ENCODE data around the gene TSHZ2. TPM values are rescaled to one million over a fixed set of nuclear protein-coding genes. Genes with fewer than 3 reads are reported as not detected.
"Not testable (repeated sequence)": the region's sequence is repeated elsewhere in the genome, so short reads cannot be mapped to it uniquely, and the experiment has no call there.

The TSHZ2 gene
- total RNA-seq, 1 experiment from 2014 or later: 2.3 TPM

GRCh38 chr20:53365539-53366075 lies 393.4 kb downstream of the TSHZ2 start:
- CTCF ChIA-PET: interaction anchor here (1.3 kb wide), 1 partner anchor 11 kb away, joined by 3 read pairs; no protein-coding TSS in a partner anchor
- Mint-ChIP-seq H3K27me3 (ENCODE audit: insufficient read depth, unreplicated experiment) (no peaks in the 10 kb centered on the region), H3K27ac (ENCODE audit: low read depth, unreplicated experiment) (no peak overlapping the region), H3K36me3 (ENCODE audit: insufficient read depth, unreplicated experiment) (no peaks in the 10 kb centered on the region), H3K4me1 (ENCODE audit: insufficient read depth, unreplicated experiment) (no peaks in the 10 kb centered on the region), H3K4me3 (ENCODE audit: unreplicated experiment) (no peak overlapping the region), H3K9me3 (ENCODE audit: unreplicated experiment) (no peaks in the 10 kb centered on the region)
- DNase-seq (ENCODE audit: unreplicated experiment): no peak
- intact Hi-C loops (cut with micrococcal nuclease): no loop called here
- POLR2A ChIA-PET: no interaction called here
- no TSS peak for BruUV-seq (replicated peaks)
- no peak for TF ChIP-seq CTCF (IDR thresholded peaks at IDR 0.05; ENCODE audit: unreplicated experiment)

GRCh38 chr20:53366928-53367327 lies 394.8 kb downstream of the TSHZ2 start:
- H3K27me3 Mint-ChIP-seq (ENCODE audit: insufficient read depth, unreplicated experiment); POLR2A ChIA-PET; BruUV-seq (replicated peaks); H3K4me1 Mint-ChIP-seq (ENCODE audit: insufficient read depth, unreplicated experiment); CTCF ChIA-PET; H3K27ac Mint-ChIP-seq (ENCODE audit: low read depth, unreplicated experiment); intact Hi-C loops (cut with micrococcal nuclease); H3K4me3 Mint-ChIP-seq (ENCODE audit: unreplicated experiment); H3K9me3 Mint-ChIP-seq (ENCODE audit: unreplicated experiment); H3K36me3 Mint-ChIP-seq (ENCODE audit: insufficient read depth, unreplicated experiment); DNase-seq (ENCODE audit: unreplicated experiment): not testable (repeated sequence)

- no peak for DNase-seq (ENCODE audit: unreplicated experiment)
- TF ChIP-seq CTCF (IDR thresholded peaks at IDR 0.05; ENCODE audit: unreplicated experiment): no peak
- H3K27me3 Mint-ChIP-seq (ENCODE audit: insufficient read depth, unreplicated experiment): no peaks in the 10 kb centered on the region
- ChIA-PET POLR2A (no interaction called here), CTCF (no interaction called here)
- H3K4me1 Mint-ChIP-seq (ENCODE audit: insufficient read depth, unreplicated experiment): no peaks in the 10 kb centered on the region
- no peaks in the 10 kb centered on the region for H3K36me3 Mint-ChIP-seq (ENCODE audit: insufficient read depth, unreplicated experiment)
- H3K27ac Mint-ChIP-seq (ENCODE audit: low read depth, unreplicated experiment): no peak overlapping the region
- H3K9me3 Mint-ChIP-seq (ENCODE audit: unreplicated experiment): no peaks in the 10 kb centered on the region
- intact Hi-C loops (cut with micrococcal nuclease): no loop called here
- BruUV-seq (replicated peaks): no TSS peak
- H3K4me3 Mint-ChIP-seq (ENCODE audit: unreplicated experiment): no peak overlapping the region
Observed at GRCh38 chr20:53369871-53370270, 397.7 kb downstream of the TSHZ2 start.

- no TSS peak for BruUV-seq (replicated peaks)
- TF ChIP-seq CTCF (IDR thresholded peaks at IDR 0.05; ENCODE audit: unreplicated experiment): no peak
- intact Hi-C loops (cut with micrococcal nuclease): no loop called here
- no peaks in the 10 kb centered on the region for H3K36me3 Mint-ChIP-seq (ENCODE audit: insufficient read depth, unreplicated experiment)
- H3K27me3 Mint-ChIP-seq (ENCODE audit: insufficient read depth, unreplicated experiment): no peaks in the 10 kb centered on the region
- H3K4me1 Mint-ChIP-seq (ENCODE audit: insufficient read depth, unreplicated experiment): no peaks in the 10 kb centered on the region
- DNase-seq (ENCODE audit: unreplicated experiment): no peak
- H3K4me3 Mint-ChIP-seq (ENCODE audit: unreplicated experiment): no peak overlapping the region
- ChIA-PET POLR2A (no interaction called here), CTCF (no interaction called here)
- no peaks in the 10 kb centered on the region for H3K9me3 Mint-ChIP-seq (ENCODE audit: unreplicated experiment)
- H3K27ac Mint-ChIP-seq (ENCODE audit: low read depth, unreplicated experiment): no peak overlapping the region
Observed at GRCh38 chr20:53370345-53370961, 398.3 kb downstream of the TSHZ2 start.

- intact Hi-C loops (cut with micrococcal nuclease): no loop called here
- POLR2A ChIA-PET: no interaction called here
- no peaks in the 10 kb centered on the region for H3K36me3 Mint-ChIP-seq (ENCODE audit: insufficient read depth, unreplicated experiment)
- no peak for TF ChIP-seq CTCF (IDR thresholded peaks at IDR 0.05; ENCODE audit: unreplicated experiment)
- CTCF ChIA-PET: no interaction called here
- DNase-seq (ENCODE audit: unreplicated experiment): no peak
- no TSS peak for BruUV-seq (replicated peaks)
- no peaks in the 10 kb centered on the region for H3K4me1 Mint-ChIP-seq (ENCODE audit: insufficient read depth, unreplicated experiment)
- no peaks in the 10 kb centered on the region for H3K9me3 Mint-ChIP-seq (ENCODE audit: unreplicated experiment)
- no peak overlapping the region for H3K27ac Mint-ChIP-seq (ENCODE audit: low read depth, unreplicated experiment)
- no peaks in the 10 kb centered on the region for H3K27me3 Mint-ChIP-seq (ENCODE audit: insufficient read depth, unreplicated experiment)
- no peak overlapping the region for H3K4me3 Mint-ChIP-seq (ENCODE audit: unreplicated experiment)
Observed at GRCh38 chr20:53371216-53371615, 399.1 kb downstream of the TSHZ2 start.
